ENCODE data around the gene CCNE1.

DNA sequence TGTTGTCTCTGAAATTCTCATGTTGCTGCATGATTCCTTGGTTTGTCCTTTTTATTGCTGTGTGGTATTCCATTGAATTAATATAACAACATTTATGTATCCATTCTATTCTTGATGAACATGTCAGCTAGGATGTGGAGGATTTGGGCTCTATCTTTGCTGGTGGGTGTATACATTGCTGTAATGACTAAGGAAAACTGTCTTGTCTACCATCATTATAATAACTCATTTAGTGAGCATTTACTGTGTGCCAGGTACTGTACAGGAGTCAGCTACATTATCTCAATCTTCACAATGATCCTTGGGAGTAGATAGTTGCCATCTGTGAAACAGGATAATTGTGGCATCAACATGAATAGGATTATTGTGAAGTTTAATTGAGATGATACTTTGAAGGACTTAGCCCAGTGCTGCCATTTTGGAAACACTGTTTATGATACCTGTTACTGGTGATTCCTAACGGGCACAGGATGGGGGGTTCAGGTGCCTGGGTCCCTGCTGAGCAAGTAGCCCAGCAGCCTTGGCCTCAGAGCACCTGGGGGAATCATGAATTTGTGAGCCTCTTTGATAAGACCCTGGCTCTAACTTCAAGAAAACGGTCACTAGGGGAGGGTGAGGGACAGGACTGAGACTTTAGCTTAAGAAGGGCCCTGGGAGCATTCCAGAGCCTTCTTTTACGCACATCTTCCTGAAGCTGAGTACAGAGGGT lies 1.8 kb upstream of the CCNE1 start:
- TF ChIP-seq, protein P1, sequence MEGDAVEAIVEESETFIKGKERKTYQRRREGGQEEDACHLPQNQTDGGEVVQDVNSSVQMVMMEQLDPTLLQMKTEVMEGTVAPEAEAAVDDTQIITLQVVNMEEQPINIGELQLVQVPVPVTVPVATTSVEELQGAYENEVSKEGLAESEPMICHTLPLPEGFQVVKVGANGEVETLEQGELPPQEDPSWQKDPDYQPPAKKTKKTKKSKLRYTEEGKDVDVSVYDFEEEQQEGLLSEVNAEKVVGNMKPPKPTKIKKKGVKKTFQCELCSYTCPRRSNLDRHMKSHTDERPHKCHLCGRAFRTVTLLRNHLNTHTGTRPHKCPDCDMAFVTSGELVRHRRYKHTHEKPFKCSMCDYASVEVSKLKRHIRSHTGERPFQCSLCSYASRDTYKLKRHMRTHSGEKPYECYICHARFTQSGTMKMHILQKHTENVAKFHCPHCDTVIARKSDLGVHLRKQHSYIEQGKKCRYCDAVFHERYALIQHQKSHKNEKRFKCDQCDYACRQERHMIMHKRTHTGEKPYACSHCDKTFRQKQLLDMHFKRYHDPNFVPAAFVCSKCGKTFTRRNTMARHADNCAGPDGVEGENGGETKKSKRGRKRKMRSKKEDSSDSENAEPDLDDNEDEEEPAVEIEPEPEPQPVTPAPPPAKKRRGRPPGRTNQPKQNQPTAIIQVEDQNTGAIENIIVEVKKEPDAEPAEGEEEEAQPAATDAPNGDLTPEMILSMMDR (IDR thresholded peaks at IDR 0.05) = no peak
- TF ChIP-seq POLR2A (IDR thresholded peaks at IDR 0.05) = no peak
